GM12878 (cell line): ENCODE measurements around the gene INO80C. TPM values are rescaled to one million over a fixed set of nuclear protein-coding genes. Genes with fewer than 3 reads are reported as not detected.

ENCODE experiments used
- ATAC-seq: fragments of 200-7000 bp; cut with Tn5 transposase; 3 replicates; pipeline ENCODE4 v1.9.1; 2020; ENCODE audit warnings: mild to moderate bottlenecking, moderate library complexity
- BruUV-seq: library from RNA; stranded (reverse); fragments of 400-500 nt; replicated peaks from 2 replicates; lab custom pipeline; 2021; lab: Mats Ljungman, UMichigan
- CTCF ChIA-PET: fragments of 300-600 bp; sonication (Branson Sonifier 250); formaldehyde crosslinking; extraction: SDS; loops from one replicate; lab custom pipeline; 2021; ENCODE audit warnings: inconsistent platforms; lab: Yijun Ruan, JAX
- POLR2A ChIA-PET: fragments of 350-600 bp; formaldehyde crosslinking; extraction: SDS; loops from one replicate; lab custom pipeline; 2021; ENCODE audit warnings: inconsistent platforms; lab: Charles Lee
- RAD21 ChIA-PET: fragments of 300-600 bp; sonication (Branson Sonifier 250); formaldehyde crosslinking; loops from one replicate; lab custom pipeline; 2023; ENCODE audit warnings: antibody characterized with exemption; ENCODE audit not compliant: unreplicated experiment; lab: Charles Lee
- SMC1A ChIA-PET: fragments of 300-600 bp; sonication (Branson Sonifier 250); formaldehyde crosslinking; loops from one replicate; lab custom pipeline; 2023; ENCODE audit not compliant: unreplicated experiment, uncharacterized antibody; lab: Charles Lee
- DNase-seq: peaks from one replicate; pipeline ENCODE4 v3.0.0-alpha.2; 2011; ENCODE audit warnings: low read depth, low spot score
- FAIRE-seq: peaks from 3 replicates; lab custom pipeline; 2011; peaks lifted over from hg19 to GRCh38; lab: Jason Lieb, UNC
- H2AFZ ChIP-seq: 2 replicates; pipeline ENCODE4 v1.6.0; 2011; ENCODE audit warnings: low read depth, low read length, control low read depth; ENCODE audit not compliant: control insufficient read depth
- H3K27ac ChIP-seq: 2 replicates; pipeline ENCODE4 v1.5.1; 2011; ENCODE audit warnings: control low read depth; ENCODE audit not compliant: control insufficient read depth, insufficient read depth
- H3K27me3 ChIP-seq, 2 experiments: replicated peaks in 1 of 2; 2 replicates each; pipeline versions ENCODE4 v1.6.0 to v1.6.1; 2011; ENCODE audit warnings: low read length in 1 of 2; ENCODE audit not compliant: control insufficient read depth in 2 of 2, insufficient read depth in 2 of 2
- H3K36me3 ChIP-seq, 2 experiments: 2 replicates each; pipeline ENCODE4 v1.5.1; 2011; ENCODE audit warnings: low read length in 1 of 2; ENCODE audit not compliant: control insufficient read depth in 2 of 2, insufficient read depth in 2 of 2
- H3K4me1 ChIP-seq: 2 replicates; pipeline ENCODE4 v1.6.1; 2011; ENCODE audit warnings: mild to moderate bottlenecking, low read length, moderate library complexity, mixed read lengths; ENCODE audit not compliant: control insufficient read depth, insufficient read depth
- H3K4me2 ChIP-seq: 2 replicates; pipeline ENCODE4 v1.6.0; 2011; ENCODE audit warnings: control low read depth; ENCODE audit not compliant: control insufficient read depth, insufficient read depth
- H3K4me3 ChIP-seq: fragments of 200-600 bp; sonication (generic); 2 replicates; pipeline ENCODE4 v1.5.1; 2016
- H3K79me2 ChIP-seq: 2 replicates; pipeline ENCODE4 v1.6.0; 2011; ENCODE audit warnings: low read length; ENCODE audit not compliant: control insufficient read depth, insufficient read depth
- H3K9ac ChIP-seq: 2 replicates; pipeline ENCODE4 v1.8.0; 2011; ENCODE audit warnings: low read length, control low read depth, mixed read lengths; ENCODE audit not compliant: control insufficient read depth, insufficient read depth
- H3K9me3 ChIP-seq: replicated peaks from 3 replicates; pipeline ENCODE4 v1.5.1; 2011; ENCODE audit warnings: mild to moderate bottlenecking, low read length; ENCODE audit not compliant: control insufficient read depth, insufficient read depth
- H4K20me1 ChIP-seq: 2 replicates; pipeline ENCODE4 v1.6.0; 2011; ENCODE audit not compliant: control insufficient read depth, insufficient read depth
- BHLHE40 ChIP-seq, 2 experiments: fragments of 450-650 bp in 1 of 2; IDR thresholded peaks; 2 replicates each; pipeline ENCODE4 v1.6.1; 2011 to 2017; ENCODE audit warnings: low read depth in 2 of 2, borderline replicate concordance in 1 of 2, improper control_type of control experiment in 1 of 2, low read length in 1 of 2, mild to moderate bottlenecking in 1 of 2
- CREM ChIP-seq: IDR thresholded peaks from 2 replicates; pipeline ENCODE4 v1.6.1; 2014; ENCODE audit warnings: antibody characterized with exemption, low read depth
- EED ChIP-seq: sonication (generic); IDR thresholded peaks from 2 replicates; pipeline ENCODE4 v1.6.1; 2016; ENCODE audit warnings: antibody characterized with exemption, low read depth
- ETV6 ChIP-seq, 2 experiments: fragments of 450-650 bp in 1 of 2; IDR thresholded peaks in 1 of 2; conservative IDR thresholded peaks in 1 of 2; 2 replicates each; pipeline ENCODE4 v1.6.1; 2014; ENCODE audit warnings: antibody characterized with exemption in 1 of 2, borderline replicate concordance in 1 of 2, low read depth in 1 of 2, mild to moderate bottlenecking in 1 of 2, moderate library complexity in 1 of 2
- EZH2 ChIP-seq: IDR thresholded peaks from 2 replicates; pipeline ENCODE4 v1.6.1; 2012; ENCODE audit warnings: low read depth, mild to moderate bottlenecking, control low read depth, inconsistent platforms, low read length, borderline replicate concordance; ENCODE audit not compliant: control insufficient read depth
- GATAD2B ChIP-seq: fragments of 450-650 bp; conservative IDR thresholded peaks from 2 replicates; pipeline ENCODE4 v1.6.1; 2017; ENCODE audit warnings: low read depth, mild to moderate bottlenecking, moderate library complexity
- HDAC2 ChIP-seq: fragments of 200-600 bp; sonication (generic); IDR thresholded peaks from 2 replicates; pipeline ENCODE4 v1.6.1; 2017
- HDGF ChIP-seq: fragments of 450-650 bp; IDR thresholded peaks from 2 replicates; pipeline ENCODE4 v1.6.1; 2016; ENCODE audit warnings: antibody characterized with exemption
- JUNB ChIP-seq: IDR thresholded peaks from 2 replicates; pipeline ENCODE4 v1.6.1; 2016; ENCODE audit warnings: antibody characterized with exemption, mild to moderate bottlenecking
- KLF5 ChIP-seq: fragments of 450-650 bp; IDR thresholded peaks from 2 replicates; pipeline ENCODE4 v1.6.1; 2014; ENCODE audit warnings: mild to moderate bottlenecking; ENCODE audit not compliant: partially characterized antibody
- NFIC ChIP-seq: IDR thresholded peaks from 2 replicates; pipeline ENCODE4 v1.6.1; 2012; ENCODE audit warnings: low read depth, mild to moderate bottlenecking, inconsistent platforms, low read length, moderate library complexity
- POU2F2 ChIP-seq: IDR thresholded peaks from 3 replicates; pipeline ENCODE4 v1.6.1; 2011; ENCODE audit warnings: low read depth, mild to moderate bottlenecking, low read length, borderline replicate concordance
- SMC3 ChIP-seq: IDR thresholded peaks from 2 replicates; pipeline ENCODE4 v1.6.1; 2011; ENCODE audit warnings: low read length, improper control_type of control experiment, borderline replicate concordance
- TCF7 ChIP-seq: IDR thresholded peaks from 2 replicates; pipeline ENCODE4 v1.6.1; 2014; ENCODE audit warnings: antibody characterized with exemption, borderline replicate concordance
- ZNF384 ChIP-seq: IDR thresholded peaks from 2 replicates; pipeline ENCODE4 v1.6.1; 2012; ENCODE audit warnings: low read depth, mild to moderate bottlenecking, low read length, improper control_type of control experiment, borderline replicate concordance
- ZNF622 ChIP-seq: fragments of 450-650 bp; IDR thresholded peaks from 2 replicates; pipeline ENCODE4 v1.6.1; 2017; ENCODE audit warnings: mild to moderate bottlenecking, inconsistent platforms
- WGBS: methylation state at CpG from one replicate; pipeline ENCODE4 v1.1.6; 2016; ENCODE audit warnings: low lambda C conversion rate; ENCODE audit not compliant: insufficient replicate concordance, insufficient coverage; ENCODE audit errors: missing lambda C conversion rate; 5-methylcytosine and 5-hydroxymethylcytosine counted together
- in situ Hi-C: fragments of 300-500 bp; cut with MboI; formaldehyde crosslinking; loops from 9 replicates; pipeline ENCODE4 v1.14.3; 2018; ENCODE audit warnings: mixed read lengths
- intact Hi-C: fragments of 100-400 bp; cut with micrococcal nuclease; formaldehyde crosslinking; loops from one replicate; pipeline ENCODE4 v1.14.2; 2022; ENCODE audit not compliant: unreplicated experiment
- polyA plus RNA-seq, 11 experiments: library from polyadenylated mRNA; depleted of rRNA in 4 of 11; unstranded in 6 of 11; stranded (reverse) in 5 of 11; fragments of >200 nt; fragmentation: Nextera tagmentation in 4 of 11; fragmentation: Illumina TruSeq in 1 of 11; extraction: Ambion mirVana in 4 of 11; extraction: Trizol in 1 of 11; gene quantifications; 1 replicate in 1 of 11; 2 replicates in 10 of 11; pipeline versions ENCODE4 v1.2.1 to v1.2.3, GENCODE V29; 2011 to 2016; ENCODE audit warnings: inconsistent platforms in 2 of 11, missing spikeins in 2 of 11, low read depth in 1 of 11
- total RNA-seq, 4 experiments: library from RNA; depleted of rRNA in 3 of 4; stranded (reverse); fragments of >200 nt in 3 of 4; fragmentation: Illumina TruSeq in 1 of 4; extraction: Trizol in 1 of 4; gene quantifications; 2 replicates each; pipeline versions ENCODE4 v1.2.1 to v1.2.3, GENCODE V29; 2013 to 2021

Gene INO80C
- total and polyA plus RNA-seq, 10 of the 15 experiments (the other 5 are each of a cell fraction or from before 2014, with no cell fraction given) = 9.9 to 43.2 (median 30.1) TPM

DNA sequence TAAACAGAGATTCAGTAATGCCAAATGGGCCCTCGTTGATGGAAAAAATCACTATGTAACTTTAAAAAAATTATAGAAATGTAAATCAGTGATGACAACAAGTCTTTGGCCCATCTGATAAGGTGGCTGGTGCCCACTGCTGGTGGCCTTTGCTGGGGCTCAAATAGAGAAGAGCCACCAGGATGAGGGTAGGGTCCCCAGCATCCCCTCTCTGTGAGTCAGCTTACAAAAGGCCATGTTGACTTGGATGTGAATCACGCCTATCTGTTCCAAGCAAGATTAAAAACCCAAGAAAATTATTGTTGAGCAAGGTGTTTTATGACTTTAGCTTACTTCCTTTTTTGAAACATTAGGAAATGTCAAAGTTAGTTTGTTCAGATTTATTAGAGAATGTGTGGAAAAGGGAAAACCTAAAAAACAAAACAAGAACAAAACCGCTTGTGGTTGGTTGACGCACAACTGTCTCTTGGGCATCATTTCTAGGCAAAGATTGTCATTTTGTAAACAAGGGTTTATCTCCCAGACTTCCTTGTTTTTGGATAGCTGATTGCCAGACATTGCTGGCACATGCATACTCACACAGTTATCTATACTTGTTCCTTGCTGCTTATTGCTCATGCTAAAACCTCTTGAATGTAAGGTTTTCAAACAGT lies 66.9 kb downstream of the INO80C start (continued):
- TF ChIP-seq POU2F2 (no peak), SMC3 (no peak), ZNF384 (no peak), JUNB (no peak), EZH2 (no peak)
- TF ChIP-seq, all 136 proteins: peak for 0

GRCh38 chr18:35426786-35427185 lies 71.0 kb downstream of the INO80C start:
- RAD21 ChIA-PET = no interaction called here
- FAIRE-seq = no peak
- in situ Hi-C loops (no loop called here), intact Hi-C loops (no loop called here)
- POLR2A ChIA-PET = interaction anchor here (0.6 kb wide), 1 partner anchor 16 kb away, joined by 9 read pairs; no protein-coding TSS in a partner anchor
- no peak overlapping the region for H2AFZ ChIP-seq
- H3K4me3 ChIP-seq = no peak overlapping the region
- SMC1A ChIA-PET = interaction anchor here (0.7 to 2.4 kb wide), 5 partner anchors 12 to 68 kb away, joined by 3 to 7 read pairs (median 3); no protein-coding TSS in a partner anchor
- H3K27ac ChIP-seq = no peak overlapping the region
- CTCF ChIA-PET = no interaction called here
- no peak for ATAC-seq
- 64% methylated on average over 5 of the region's 5 CpGs for WGBS
- no peaks in the 10 kb centered on the region for H4K20me1 ChIP-seq
- DNase-seq = no peak
- no peaks in the 10 kb centered on the region for H3K36me3 ChIP-seq
- BruUV-seq = no TSS peak
- no peak overlapping the region for H3K4me2 ChIP-seq
- no peaks in the 10 kb centered on the region for H3K27me3 ChIP-seq
- no peak overlapping the region for H3K9ac ChIP-seq
- H3K4me1 ChIP-seq = no peaks in the 10 kb centered on the region
- H3K9me3 ChIP-seq = no peaks in the 10 kb centered on the region
- H3K79me2 ChIP-seq = no peaks in the 10 kb centered on the region
- no peak for TF ChIP-seq KLF5
- TF ChIP-seq ZNF384 = no peak
- TF ChIP-seq NFIC = no peak
- TF ChIP-seq ZNF622 = no peak
- TF ChIP-seq BHLHE40 (IDR thresholded peaks at IDR 0.05; ENCODE audit: borderline replicate concordance in 1 of 2, low read depth in 2 of 2, low read length in 1 of 2) = no peak
- TF ChIP-seq HDAC2 = no peak
- no peak for TF ChIP-seq HDGF
- TF ChIP-seq TCF7 = no peak
- no peak for TF ChIP-seq ETV6 (conservative IDR thresholded peaks at IDR 0.05 in 1 of 2, IDR thresholded peaks at IDR 0.05 in 1 of 2; ENCODE audit: borderline replicate concordance in 1 of 2, low read depth in 1 of 2)
- TF ChIP-seq EED = no peak
- no peak for TF ChIP-seq GATAD2B
- no peak for TF ChIP-seq CREM
